ENCODE measurements around the gene CHST9. TPM values are rescaled to one million over a fixed set of nuclear protein-coding genes. Genes with fewer than 3 reads are reported as not detected.

The CHST9 gene
- total and polyA plus RNA-seq, 10 donors = 0.87 to 23.9 (median 8.4) TPM

DNA sequence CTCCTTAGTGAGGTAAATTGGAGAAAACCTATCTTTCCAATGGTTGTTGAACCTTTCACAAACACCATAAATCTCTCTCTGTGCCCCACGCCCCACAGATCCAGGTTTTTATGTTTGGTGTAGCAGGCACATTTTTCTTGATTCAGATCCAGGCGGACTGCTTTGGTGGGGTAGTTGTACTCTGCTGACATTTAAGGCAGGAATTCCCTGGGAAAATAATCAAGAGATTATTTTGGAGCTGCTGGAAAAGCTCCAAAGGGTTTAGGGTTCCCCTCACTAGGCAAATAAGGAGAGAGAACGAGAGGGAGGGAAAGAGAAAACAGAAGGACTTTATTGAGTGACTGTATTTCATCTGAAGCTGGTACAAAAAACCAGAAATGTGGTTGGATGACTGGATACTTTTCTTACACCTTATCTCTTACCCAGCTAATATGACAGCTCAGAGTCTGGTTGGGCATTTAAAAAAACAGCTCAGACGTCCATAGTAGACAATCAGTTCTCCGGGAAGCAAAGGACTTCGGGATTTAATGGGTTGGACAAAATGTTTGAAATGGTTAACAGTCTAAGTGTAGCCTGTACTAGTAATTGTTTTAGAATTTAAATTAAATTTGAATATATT lies 316.0 kb downstream of the CHST9 start:
- Histone ChIP-seq H3K36me3 (no peaks in the 10 kb centered on the region), H3K27me3 (replicated peaks in 1 of 7) (peaks cover 0 to 22% (median 3%) of the 10 kb centered on the region in 7 donors), H3K4me1 (peaks cover 0 to 2% (median 0%) of the 10 kb centered on the region in 6 donors), H3K27ac (peak overlapping the region in 1 of 8 donors; percentile 10), H3K9me3 (no peaks in the 10 kb centered on the region), H3K4me3 (no peak overlapping the region)
- 69 to 79% (median 70%) methylated on average over 6 of the region's 6 CpGs for WGBS, 5 donors
- TF ChIP-seq CTCF (IDR thresholded peaks at IDR 0.05 in 8 of 11, conservative IDR thresholded peaks at IDR 0.05 in 3 of 11) = no peak
- no peak for TF ChIP-seq POLR2AphosphoS5 (IDR thresholded peaks at IDR 0.05)
- no peak for TF ChIP-seq POLR2A (IDR thresholded peaks at IDR 0.05)
- no peak for DNase-seq
- intact Hi-C loops (cut with DNase I; ENCODE audit: low total_unique reads) = no loop called here

DNA sequence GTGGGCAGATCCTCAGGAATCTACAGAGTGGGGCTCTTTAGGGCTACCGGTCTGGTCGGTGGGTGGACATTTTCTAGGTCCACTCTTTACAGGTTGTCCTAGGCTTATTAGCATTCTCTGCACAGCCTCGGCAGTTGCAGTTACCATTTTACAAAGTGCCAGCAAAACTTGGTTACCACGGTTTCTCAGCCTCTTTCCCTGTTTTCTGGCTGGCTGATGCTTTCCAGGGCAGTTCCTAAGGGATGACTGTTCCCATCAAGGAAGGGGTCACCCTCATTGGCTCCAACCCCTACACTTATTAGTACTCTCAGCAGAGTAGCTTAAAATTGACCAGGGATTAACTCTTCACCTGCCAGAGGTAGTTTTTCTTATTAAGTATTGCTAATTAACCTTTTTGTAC lies 317.6 kb downstream of the CHST9 start:
- TF ChIP-seq POLR2A (IDR thresholded peaks at IDR 0.05) = no peak
- no peak for TF ChIP-seq POLR2AphosphoS5 (IDR thresholded peaks at IDR 0.05)
- TF ChIP-seq CTCF (IDR thresholded peaks at IDR 0.05 in 8 of 11, conservative IDR thresholded peaks at IDR 0.05 in 3 of 11) = no peak
- Histone ChIP-seq H3K27ac (no peak overlapping the region), H3K27me3 (replicated peaks in 1 of 7) (peaks cover 0 to 38% (median 11%) of the 10 kb centered on the region in 7 donors), H3K9me3 (no peaks in the 10 kb centered on the region), H3K4me3 (no peak overlapping the region), H3K36me3 (no peaks in the 10 kb centered on the region), H3K4me1 (peaks cover 0 to 14% (median 0%) of the 10 kb centered on the region in 6 donors)
- 70 to 87% (median 85%) methylated on average over 4 of the region's 4 CpGs for WGBS, 5 donors
- intact Hi-C loops (cut with DNase I; ENCODE audit: low total_unique reads) = no loop called here
- DNase-seq = no peak

DNA sequence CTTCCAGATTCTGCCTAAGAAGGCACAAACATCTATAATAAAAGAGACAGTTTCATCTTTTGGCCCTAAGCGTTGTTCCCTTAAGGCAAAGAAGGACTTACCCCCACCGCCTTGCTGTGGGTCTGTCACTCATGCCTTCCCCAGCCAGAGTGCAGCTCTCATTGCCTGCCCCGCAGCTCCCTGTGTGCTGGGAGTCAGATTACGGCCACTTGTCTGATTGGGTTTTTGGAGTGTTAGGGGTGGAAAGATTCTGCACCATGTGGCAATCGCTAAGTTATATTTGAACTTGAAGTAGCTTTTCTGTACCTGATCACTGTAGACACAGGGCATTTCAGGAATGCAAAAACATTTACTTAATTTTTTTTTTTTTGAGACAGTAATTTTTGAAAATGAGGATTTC lies 319.6 kb downstream of the CHST9 start, which contains the start of gene AQP4:
AQP4 (minus strand) TSS at position 151 of the 400 bp plus-strand sequence; CDS start at position 133, 18 bp downstream.
- intact Hi-C loops (cut with DNase I; ENCODE audit: low total_unique reads) = no loop called here
- Histone ChIP-seq H3K27ac (no peak within 1 kb of the TSS), H3K9me3 (no peaks in the 10 kb centered on the region), H3K4me1 (peaks cover 0 to 14% (median 0%) of the 10 kb centered on the region in 6 donors), H3K36me3 (no peaks in the 10 kb centered on the region), H3K27me3 (replicated peaks in 1 of 7) (peaks cover 0 to 46% (median 11%) of the 10 kb centered on the region in 7 donors), H3K4me3 (no peak within 1 kb of the TSS)
- TF ChIP-seq CTCF (IDR thresholded peaks at IDR 0.05 in 8 of 11, conservative IDR thresholded peaks at IDR 0.05 in 3 of 11) = no peak
- TF ChIP-seq POLR2AphosphoS5 (IDR thresholded peaks at IDR 0.05) = no peak
- no peak for TF ChIP-seq POLR2A (IDR thresholded peaks at IDR 0.05)
- WGBS, 5 donors = 61 to 74% (median 71%) methylated on average over 5 of the region's 5 CpGs
- no peak for DNase-seq

DNA sequence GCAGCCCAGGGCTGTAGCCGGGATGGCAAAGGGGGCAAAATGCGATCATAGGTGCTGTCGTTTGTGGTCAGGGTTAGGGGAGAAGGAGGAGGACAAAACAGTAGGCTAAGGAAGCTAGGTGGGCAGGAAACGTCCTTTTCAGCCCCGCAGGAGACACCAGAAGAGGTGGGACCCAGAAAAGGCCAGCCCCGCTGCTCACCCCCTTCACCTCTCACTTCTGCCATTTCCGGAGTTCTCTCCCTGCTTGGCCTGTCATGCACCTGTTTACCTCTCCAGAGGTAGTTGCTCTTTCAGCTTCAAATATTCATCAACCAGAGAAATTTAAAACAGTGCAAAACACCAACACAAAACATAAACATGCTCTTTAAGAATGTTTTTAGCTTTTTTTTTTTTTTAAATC lies 320.4 kb downstream of the CHST9 start:
- peaks cover 0 to 14% (median 0%) of the 10 kb centered on the region in 6 donors for H3K4me1 ChIP-seq
- WGBS, 5 donors = 45 to 70% (median 57%) methylated on average over 7 of the region's 7 CpGs
- H3K27me3 ChIP-seq (replicated peaks in 1 of 7) = peaks cover 0 to 46% (median 11%) of the 10 kb centered on the region in 7 donors
- no peak overlapping the region for H3K27ac ChIP-seq
- no peak overlapping the region for H3K4me3 ChIP-seq
- H3K36me3 ChIP-seq = no peaks in the 10 kb centered on the region
- no peak for TF ChIP-seq CTCF (IDR thresholded peaks at IDR 0.05 in 8 of 11, conservative IDR thresholded peaks at IDR 0.05 in 3 of 11)
- no peak for TF ChIP-seq POLR2A (IDR thresholded peaks at IDR 0.05)
- no peak for TF ChIP-seq POLR2AphosphoS5 (IDR thresholded peaks at IDR 0.05)
- intact Hi-C loops (cut with DNase I; ENCODE audit: low total_unique reads) = no loop called here
- no peaks in the 10 kb centered on the region for H3K9me3 ChIP-seq
- DNase-seq = no peak
